ENCODE measurements around the gene MEAK7. TPM values are rescaled to one million over a fixed set of nuclear protein-coding genes. Genes with fewer than 3 reads are reported as not detected.
"Not testable (repeated sequence)": the region's sequence is repeated elsewhere in the genome, so short reads cannot be mapped to it uniquely, and the experiment has no call there.

The MEAK7 gene
- total RNA-seq, 2 experiments from 2014 or later, result 8.8 to 10.0 TPM

DNA sequence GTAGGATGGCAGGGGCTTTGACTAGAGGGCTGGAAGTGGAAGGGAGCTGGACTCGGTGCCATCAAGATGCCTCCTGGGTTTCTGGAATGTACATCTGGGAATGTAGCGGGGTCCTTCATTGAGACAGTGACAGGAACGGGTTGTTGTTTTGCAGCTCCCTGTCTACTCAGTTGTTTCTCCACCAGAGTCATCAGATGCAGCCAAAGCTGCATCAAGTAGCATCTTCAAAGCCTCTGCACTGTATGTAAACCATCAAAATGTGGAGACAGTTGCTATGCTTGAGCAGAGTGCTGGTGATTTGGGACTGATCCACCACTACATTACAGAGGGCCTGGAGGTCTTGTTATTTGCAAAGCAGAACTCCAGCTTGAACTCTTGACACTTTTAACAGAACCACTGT, 25.1 kb upstream of the MEAK7 start:
- Mint-ChIP-seq H3K4me3 (no peak overlapping the region), H3K27me3 (peaks cover 11% of the 10 kb centered on the region), H3K9me3 (peaks cover 13% of the 10 kb centered on the region), H3K27ac (no peak overlapping the region), H3K36me3 (ENCODE audit: low read depth) (peaks cover 11% of the 10 kb centered on the region), H3K4me1 (peaks cover 11% of the 10 kb centered on the region)
- DNase-seq, result no peak
- ChIA-PET POLR2A (no interaction called here), CTCF (interaction anchor here (0.6 to 2.3 kb wide), 8 partner anchors 10 to 210 kb away, joined by 3 to 8 read pairs (median 4); no protein-coding TSS in a partner anchor)

DNA sequence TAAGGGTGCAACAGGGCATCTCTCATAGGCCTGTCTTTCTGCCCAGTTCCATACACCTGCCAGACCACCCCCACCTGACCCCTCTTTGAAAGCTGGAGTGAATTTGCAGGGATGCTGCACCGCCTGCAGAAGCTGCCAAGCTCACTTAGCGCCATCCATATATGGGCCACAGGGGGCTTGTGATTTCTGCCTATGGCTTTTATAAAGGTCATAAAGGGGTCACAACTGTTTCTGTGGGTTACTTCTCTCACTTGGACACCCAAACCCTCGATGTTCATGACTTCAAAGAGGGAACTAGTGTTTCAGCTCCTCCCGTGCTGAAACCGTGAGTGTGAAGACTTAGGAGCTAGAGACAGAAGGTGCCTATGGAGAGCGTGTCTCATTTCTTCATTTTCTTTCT, 23.9 kb upstream of the MEAK7 start:
- Mint-ChIP-seq H3K27ac (no peak overlapping the region), H3K36me3 (ENCODE audit: low read depth) (peaks cover 11% of the 10 kb centered on the region), H3K27me3 (peaks cover 9% of the 10 kb centered on the region), H3K4me1 (peaks cover 13% of the 10 kb centered on the region), H3K4me3 (no peak overlapping the region), H3K9me3 (peaks cover 13% of the 10 kb centered on the region)
- ChIA-PET CTCF (interaction anchor here (0.6 to 2.3 kb wide), 11 partner anchors 9 to 717 kb away, joined by 3 to 8 read pairs (median 3); no protein-coding TSS in a partner anchor), POLR2A (no interaction called here)
- no peak for DNase-seq

DNA sequence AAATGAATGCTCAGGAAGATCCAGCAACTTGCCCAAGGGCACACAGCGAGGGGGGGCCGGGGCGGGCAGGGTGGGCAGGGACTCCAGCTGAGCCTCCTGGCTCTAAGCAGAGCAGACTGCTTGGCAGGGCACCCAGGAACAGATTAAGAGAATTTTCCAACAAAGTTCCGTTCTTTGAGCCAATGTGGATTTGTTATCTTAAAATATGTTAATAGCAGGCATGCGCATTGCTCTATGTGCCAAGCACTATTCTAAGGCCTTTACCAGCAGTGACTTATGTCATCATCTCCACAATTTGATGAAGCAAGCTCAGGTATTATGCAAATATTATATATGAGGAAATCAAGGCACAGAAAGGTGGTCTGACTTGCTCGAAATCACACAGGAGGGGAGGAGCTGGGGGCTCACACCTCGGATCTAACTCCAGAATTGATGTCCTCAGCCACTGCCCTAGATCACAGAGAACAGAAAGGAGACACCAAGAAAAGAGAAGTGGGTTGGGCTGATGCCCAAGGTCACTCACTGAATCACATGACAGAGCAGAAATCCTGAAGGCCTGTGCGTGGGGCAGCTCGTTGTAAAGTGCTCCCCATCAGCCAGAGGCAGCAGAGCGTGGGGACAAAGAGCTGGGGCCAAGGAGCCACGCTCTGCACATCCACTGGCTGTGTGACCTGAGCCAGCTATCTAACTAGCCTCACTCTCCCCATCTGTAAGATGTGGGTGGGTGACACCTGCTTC, 23.2 kb upstream of the MEAK7 start:
- Mint-ChIP-seq H3K27ac (no peak overlapping the region), H3K36me3 (ENCODE audit: low read depth) (peaks cover 11% of the 10 kb centered on the region), H3K27me3 (peaks cover 4% of the 10 kb centered on the region), H3K4me1 (peaks cover 14% of the 10 kb centered on the region), H3K9me3 (peaks cover 13% of the 10 kb centered on the region), H3K4me3 (no peak overlapping the region)
- ChIA-PET POLR2A (no interaction called here), CTCF (interaction anchor here (0.6 to 2.3 kb wide), 7 partner anchors 9 to 717 kb away, joined by 3 to 8 read pairs (median 3); no protein-coding TSS in a partner anchor)
- DNase-seq, result no peak

DNA sequence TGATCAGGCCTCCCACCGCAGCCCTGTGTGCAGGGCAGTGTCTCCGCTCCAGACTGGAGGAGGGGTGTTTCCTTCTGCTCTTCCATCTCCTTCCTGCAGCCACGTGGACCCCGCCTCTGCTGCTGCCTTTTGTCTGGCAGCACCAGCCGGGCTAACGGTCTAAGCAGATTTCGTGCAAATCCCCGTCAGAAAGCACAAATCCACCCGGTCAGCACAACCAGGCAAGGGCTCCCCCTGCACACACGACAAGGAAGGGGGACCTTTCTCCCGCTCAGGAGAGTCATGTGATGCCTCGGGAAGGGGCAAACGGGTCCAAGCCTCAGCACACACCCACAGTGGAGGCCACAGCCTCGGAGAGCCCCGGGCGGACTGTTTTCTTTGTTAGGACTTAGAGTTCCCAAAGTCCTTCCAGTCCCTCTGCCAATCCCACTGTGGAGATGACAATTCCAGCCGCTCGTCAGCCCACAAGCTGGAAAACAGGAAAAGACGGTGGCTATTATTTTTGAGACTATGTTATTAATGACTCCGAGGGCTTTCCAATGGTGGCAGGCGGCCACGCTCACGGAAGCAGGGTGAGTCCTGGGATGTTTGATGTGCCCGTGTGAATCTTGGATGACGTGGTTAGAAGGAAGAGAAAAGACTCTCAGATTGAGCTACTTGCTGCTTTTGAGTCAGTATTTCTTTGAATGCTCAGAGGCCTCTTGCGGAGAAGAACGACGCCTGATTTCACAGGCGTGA, 22.5 kb upstream of the MEAK7 start:
- ChIA-PET CTCF (interaction anchor here (1.0 to 1.6 kb wide), 4 partner anchors 17 to 89 kb away, joined by 3 to 5 read pairs (median 4); no protein-coding TSS in a partner anchor), POLR2A (no interaction called here)
- no peak overlapping the region for H3K4me3 Mint-ChIP-seq
- H3K9me3 Mint-ChIP-seq, result peaks cover 13% of the 10 kb centered on the region
- H3K27me3 Mint-ChIP-seq, result peaks cover 4% of the 10 kb centered on the region
- H3K36me3 Mint-ChIP-seq (ENCODE audit: low read depth), result peaks cover 11% of the 10 kb centered on the region
- H3K27ac Mint-ChIP-seq, result no peak overlapping the region
- H3K4me1 Mint-ChIP-seq, result peaks cover 11% of the 10 kb centered on the region
- DNase-seq, result no peak

DNA sequence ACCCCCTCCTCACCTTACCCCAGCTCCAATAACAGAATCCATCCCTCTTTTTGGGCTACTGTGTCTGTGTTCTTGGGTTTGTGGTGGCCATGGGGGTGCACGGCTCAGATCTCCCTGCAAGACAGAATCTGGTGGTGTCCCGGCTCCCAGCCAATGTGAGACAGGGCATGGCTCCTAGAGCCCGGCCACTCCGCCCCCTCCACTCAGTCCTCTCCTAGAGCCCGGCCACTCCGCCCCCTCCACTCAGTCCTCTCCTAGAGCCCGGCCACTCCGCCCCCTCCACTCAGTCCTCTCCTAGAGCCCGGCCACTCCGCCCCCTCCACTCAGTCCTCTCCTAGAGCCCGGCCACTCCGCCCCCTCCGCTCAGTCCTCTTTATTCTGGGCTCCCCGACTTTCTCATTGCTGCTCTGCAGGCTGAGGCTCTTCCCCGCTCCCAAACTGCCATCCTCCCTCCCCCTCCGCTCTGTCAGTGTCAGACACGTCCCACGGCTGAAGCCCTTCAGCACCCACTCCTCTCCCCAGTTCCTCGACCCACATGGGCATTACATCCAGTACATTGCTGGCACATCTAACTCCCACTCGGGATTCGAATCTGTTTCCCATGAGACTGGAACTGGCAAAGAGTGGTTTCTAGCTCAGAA, 20.6 kb upstream of the MEAK7 start:
- CTCF ChIA-PET, result interaction anchor here (0.5 to 1.6 kb wide), 4 partner anchors 8 to 36 kb away, joined by 3 to 6 read pairs (median 4); no protein-coding TSS in a partner anchor
- H3K27ac Mint-ChIP-seq; DNase-seq; H3K27me3 Mint-ChIP-seq; H3K4me3 Mint-ChIP-seq; POLR2A ChIA-PET; H3K9me3 Mint-ChIP-seq; H3K36me3 Mint-ChIP-seq (ENCODE audit: low read depth): not testable (repeated sequence)
- H3K4me1 Mint-ChIP-seq, result peaks cover 22% of the 10 kb centered on the region

DNA sequence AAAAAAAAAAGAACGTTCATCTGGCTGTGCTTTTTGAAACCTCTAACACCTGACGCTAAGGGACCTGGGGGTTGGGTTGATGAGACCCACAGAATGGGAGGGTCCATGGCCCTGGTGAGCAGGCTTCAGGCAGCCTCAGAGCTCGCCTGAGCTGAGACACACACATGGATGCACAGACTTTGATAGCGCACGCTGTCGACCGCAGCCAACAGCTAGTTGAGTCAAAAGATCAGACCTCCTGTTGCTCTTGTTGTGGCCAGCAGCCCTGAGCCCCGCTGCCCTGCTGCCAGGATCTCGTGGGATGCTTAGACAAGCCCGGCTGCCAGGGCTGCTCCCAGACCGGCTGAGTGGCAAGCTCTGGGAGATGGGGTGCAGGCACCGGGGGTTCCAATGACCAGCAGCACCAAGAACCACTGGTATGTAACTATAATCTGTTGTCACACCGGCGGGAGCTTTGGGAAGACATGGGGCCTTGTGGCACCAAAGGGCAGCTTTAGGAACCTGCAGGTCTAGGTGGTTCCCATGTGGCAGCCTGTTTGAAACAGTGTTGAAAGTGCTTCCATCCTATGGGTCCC, 20.0 kb upstream of the MEAK7 start:
- no peaks in the 10 kb centered on the region for H3K27me3 Mint-ChIP-seq
- no peak overlapping the region for H3K27ac Mint-ChIP-seq
- H3K36me3 Mint-ChIP-seq (ENCODE audit: low read depth), result peaks cover 4% of the 10 kb centered on the region
- CTCF ChIA-PET, result interaction anchor here (0.5 to 1.6 kb wide), 4 partner anchors 9 to 37 kb away, joined by 3 to 6 read pairs (median 4); no protein-coding TSS in a partner anchor
- POLR2A ChIA-PET, result interaction anchor here (0.6 kb wide), 1 partner anchor 59 kb away, joined by 4 read pairs; no protein-coding TSS in a partner anchor
- DNase-seq, result no peak
- no peak overlapping the region for H3K4me3 Mint-ChIP-seq
- H3K4me1 Mint-ChIP-seq, result peaks cover 29% of the 10 kb centered on the region
- peaks cover 5% of the 10 kb centered on the region for H3K9me3 Mint-ChIP-seq

DNA sequence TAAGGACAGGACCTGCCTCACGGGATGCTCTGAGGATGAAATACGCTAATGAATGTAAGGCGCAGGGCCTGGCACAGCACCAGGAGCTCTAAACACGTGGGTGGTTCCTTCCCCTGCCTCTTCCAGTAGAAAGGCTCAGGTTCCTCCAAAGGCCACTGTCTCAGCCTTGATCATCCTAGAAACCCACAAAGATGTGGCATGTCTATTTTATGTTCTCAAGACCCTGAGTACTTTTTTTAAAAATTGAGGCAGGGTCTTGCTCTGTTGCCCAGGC, 17.0 kb upstream of the MEAK7 start:
- ChIA-PET CTCF (interaction anchor here (1.0 to 3.1 kb wide), 5 partner anchors 12 to 43 kb away, joined by 3 to 17 read pairs (median 3); no protein-coding TSS in a partner anchor), POLR2A (interaction anchor here (0.6 kb wide), 1 partner anchor 24 kb away, joined by 4 read pairs; no protein-coding TSS in a partner anchor)
- H3K36me3 Mint-ChIP-seq (ENCODE audit: low read depth), result no peaks in the 10 kb centered on the region
- no peak overlapping the region for H3K27ac Mint-ChIP-seq
- no peak for DNase-seq
- H3K27me3 Mint-ChIP-seq, result no peaks in the 10 kb centered on the region
- no peak overlapping the region for H3K4me3 Mint-ChIP-seq
- no peaks in the 10 kb centered on the region for H3K9me3 Mint-ChIP-seq
- peaks cover 57% of the 10 kb centered on the region for H3K4me1 Mint-ChIP-seq

DNA sequence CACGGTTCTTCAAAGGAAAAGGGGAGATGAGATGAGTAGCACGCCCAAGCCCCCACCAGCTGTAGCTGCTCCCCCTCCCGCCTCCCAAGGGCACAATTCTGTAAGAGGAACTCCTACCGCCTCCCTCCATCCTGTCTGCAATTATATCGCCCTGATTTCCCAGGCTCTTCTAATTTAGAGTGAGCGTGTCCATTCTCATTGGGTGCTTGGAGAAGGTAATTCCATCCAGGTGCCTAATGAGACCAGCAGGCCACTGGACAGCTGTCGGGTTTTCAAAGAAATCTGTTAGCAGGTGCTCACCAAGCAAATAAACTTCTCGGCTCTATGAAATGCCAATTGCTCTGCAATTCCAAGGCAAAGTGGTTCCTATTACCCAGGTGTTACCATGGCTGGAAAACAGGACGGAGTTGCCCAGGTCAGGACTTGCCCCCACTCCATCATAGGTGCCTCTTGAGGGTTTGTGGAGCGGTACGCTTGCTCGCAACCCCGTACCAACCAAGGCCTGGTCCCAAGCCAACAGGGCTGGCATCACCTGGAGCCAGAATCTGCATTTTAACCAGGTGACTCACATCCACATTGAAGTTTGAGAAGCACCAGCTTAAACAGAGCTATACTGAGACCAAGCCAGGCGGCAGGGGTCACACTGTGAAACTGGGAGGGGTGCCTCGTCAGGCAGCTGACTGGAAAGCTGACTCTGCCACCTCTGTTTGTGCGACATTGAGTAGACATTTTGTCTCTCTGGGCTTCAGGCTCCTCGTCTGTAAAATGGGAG, 16.5 kb upstream of the MEAK7 start:
- peaks cover 61% of the 10 kb centered on the region for H3K4me1 Mint-ChIP-seq
- H3K27me3 Mint-ChIP-seq, result no peaks in the 10 kb centered on the region
- ChIA-PET POLR2A (interaction anchor here (0.6 kb wide), 2 partner anchors 23 to 99 kb away, joined by 4 read pairs; no protein-coding TSS in a partner anchor), CTCF (interaction anchor here (0.7 to 3.1 kb wide), 8 partner anchors 10 to 44 kb away, joined by 3 to 17 read pairs (median 4); no protein-coding TSS in a partner anchor)
- H3K27ac Mint-ChIP-seq, result no peak overlapping the region
- DNase-seq, result no peak
- no peak overlapping the region for H3K4me3 Mint-ChIP-seq
- H3K9me3 Mint-ChIP-seq, result no peaks in the 10 kb centered on the region
- H3K36me3 Mint-ChIP-seq (ENCODE audit: low read depth), result no peaks in the 10 kb centered on the region

DNA sequence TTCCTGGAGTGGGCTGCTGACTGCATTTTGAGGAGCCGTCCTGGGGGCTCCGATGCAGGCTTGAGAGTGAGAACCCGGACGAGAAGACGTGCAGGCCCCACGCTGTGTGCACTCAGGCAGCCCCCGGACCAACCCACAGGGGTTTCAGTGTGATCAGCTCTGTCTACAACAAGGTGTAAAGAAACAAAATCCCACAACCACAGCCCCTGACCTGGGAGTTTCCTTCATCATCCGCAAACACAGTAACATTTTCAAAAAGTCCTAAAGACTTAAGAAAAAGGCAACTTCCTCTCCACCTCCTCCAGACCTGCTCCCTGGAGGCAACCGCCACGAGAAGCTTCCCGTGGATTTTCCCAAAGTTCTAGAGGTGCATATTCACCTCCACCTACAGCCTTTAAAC, 15.4 kb upstream of the MEAK7 start:
- Mint-ChIP-seq H3K27ac (peak overlapping the region; percentile 80), H3K4me1 (peaks cover 72% of the 10 kb centered on the region), H3K36me3 (ENCODE audit: low read depth) (no peaks in the 10 kb centered on the region), H3K9me3 (no peaks in the 10 kb centered on the region), H3K4me3 (no peak overlapping the region), H3K27me3 (no peaks in the 10 kb centered on the region)
- ChIA-PET POLR2A (interaction anchor here (0.6 kb wide), 1 partner anchor 100 kb away, joined by 4 read pairs; no protein-coding TSS in a partner anchor), CTCF (interaction anchor here (0.6 to 3.1 kb wide), 9 partner anchors 9 to 90 kb away, joined by 3 to 17 read pairs (median 4); no protein-coding TSS in a partner anchor)
- DNase-seq, result no peak

DNA sequence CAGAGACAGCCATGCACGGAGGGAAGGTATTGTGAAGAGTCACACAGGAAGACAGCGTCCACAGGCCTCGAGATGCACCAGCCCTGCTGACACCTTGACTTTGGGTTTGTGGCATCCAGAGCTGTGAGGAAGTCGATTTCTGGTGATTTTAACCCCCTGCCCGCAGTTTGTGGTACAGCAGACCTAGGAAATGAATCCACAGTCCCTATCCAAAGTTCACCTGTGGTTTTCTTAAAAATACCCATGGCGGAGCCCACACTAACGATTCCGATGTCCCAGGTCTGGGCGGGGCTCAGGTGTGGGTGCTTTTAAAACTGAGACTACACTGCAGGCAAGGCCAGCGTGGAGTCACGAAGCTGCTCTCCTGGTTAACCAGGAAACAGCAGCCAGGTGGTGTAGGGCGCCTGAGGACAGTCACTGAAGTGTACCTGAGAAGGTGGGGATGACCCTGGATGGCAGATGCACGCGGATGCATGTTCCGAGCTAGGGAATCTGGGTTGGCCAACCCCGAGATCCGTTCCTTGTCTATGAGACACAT, 14.4 kb upstream of the MEAK7 start:
- peaks cover 2% of the 10 kb centered on the region for H3K36me3 Mint-ChIP-seq (ENCODE audit: low read depth)
- CTCF ChIA-PET, result interaction anchor here (0.6 to 3.1 kb wide), 11 partner anchors 8 to 351 kb away, joined by 3 to 17 read pairs (median 4); no protein-coding TSS in a partner anchor

DNA sequence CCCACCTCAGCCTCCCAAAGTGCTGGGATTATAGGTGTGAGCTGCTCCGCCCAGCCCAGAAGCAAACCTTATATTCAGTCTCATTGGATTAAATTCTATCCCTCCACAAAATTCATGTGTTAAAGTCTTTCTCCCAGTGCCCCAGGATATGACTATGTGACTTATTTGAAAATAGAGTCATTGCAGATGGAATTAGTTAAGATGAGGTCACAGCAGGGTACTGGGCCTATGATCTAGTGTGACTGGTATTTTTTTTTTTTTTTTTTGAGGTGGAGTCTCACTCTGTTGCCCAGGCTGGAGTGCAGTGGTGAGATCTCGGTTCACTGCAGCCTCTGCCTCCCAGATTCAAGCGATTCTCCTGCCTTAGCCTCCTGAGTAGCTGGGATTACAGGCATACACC, 13.8 kb upstream of the MEAK7 start:
- H3K27ac Mint-ChIP-seq, result peak overlapping the region; percentile 86
- H3K9me3 Mint-ChIP-seq; H3K4me3 Mint-ChIP-seq; DNase-seq; POLR2A ChIA-PET; H3K27me3 Mint-ChIP-seq; H3K36me3 Mint-ChIP-seq (ENCODE audit: low read depth): not testable (repeated sequence)
- CTCF ChIA-PET, result interaction anchor here (0.6 to 1.4 kb wide), 7 partner anchors 10 to 1262 kb away, joined by 3 to 8 read pairs (median 4); no protein-coding TSS in a partner anchor
- peaks cover 86% of the 10 kb centered on the region for H3K4me1 Mint-ChIP-seq

More for the DNA sequence above, 14.4 kb upstream of the MEAK7 start:
- H3K27me3 Mint-ChIP-seq, result no peaks in the 10 kb centered on the region
- H3K4me3 Mint-ChIP-seq, result peak overlapping the region; percentile 30
- peak; percentile 86 for DNase-seq
- H3K4me1 Mint-ChIP-seq, result peaks cover 79% of the 10 kb centered on the region
- H3K9me3 Mint-ChIP-seq, result no peaks in the 10 kb centered on the region
- POLR2A ChIA-PET, result no interaction called here
- peak overlapping the region; percentile 86 for H3K27ac Mint-ChIP-seq

All from activated CD4-positive, alpha-beta T cell treated with anti-CD3 and anti-CD28 coated beads, Interleukin-2, amount 10 ng/mL, durations not matched to agents 7 days and 5 days (primary cell).